KBM-7 (cell line): Measurements from ENCODE around the gene ELAVL2.

Source experiments
- DNase-seq: peaks from one replicate; pipeline ENCODE4 v3.0.0-alpha.2; 2015
- in situ Hi-C: fragments of 300-500 bp; cut with MboI; formaldehyde crosslinking; loops from 2 replicates; pipeline ENCODE4 v1.14.3; 2020; ENCODE audit warnings: low sequenced_read_pairs, low pct_unique_long_range_greater_than_20kb, mixed read lengths

ELAVL2 gene

DNA sequence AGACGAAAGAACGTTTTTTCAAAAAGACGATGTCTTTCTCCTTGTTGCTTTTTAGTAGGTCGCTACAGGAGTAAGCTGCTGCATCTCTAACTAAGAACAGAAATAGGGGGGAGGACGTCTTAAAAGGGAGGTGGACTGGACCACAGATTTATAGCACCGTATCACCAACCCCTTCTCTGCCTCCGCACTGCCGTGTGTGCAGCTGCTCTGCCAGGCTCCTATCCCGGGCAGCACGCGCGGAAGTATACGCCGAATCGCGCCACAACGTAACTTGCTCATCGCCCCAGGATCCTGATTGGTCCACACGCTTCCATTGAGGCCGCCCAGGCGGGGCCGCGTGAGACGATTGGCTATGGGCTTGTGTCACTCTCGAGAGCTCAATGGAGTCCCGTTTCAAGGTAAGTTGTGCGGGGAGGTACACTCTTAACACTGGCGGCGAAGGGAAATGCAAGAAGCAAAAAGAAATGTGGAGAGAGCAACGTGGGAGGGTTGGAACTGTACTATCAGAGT lies at the start of gene ELAVL2:
ELAVL2 (minus strand) TSS at position 121 of the 510 bp plus-strand sequence. CDS start 64,006 bp downstream, outside the sequence.
- in situ Hi-C loops, result no loop called here
- DNase-seq, result no peak

GRCh38 chr9:23858234-23858633 lies 32.2 kb upstream of the ELAVL2 start:
- DNase-seq, result no peak
- in situ Hi-C loops, result no loop called here

- no peak for DNase-seq
- in situ Hi-C loops, result no loop called here
Measured at GRCh38 chr9:23855873-23856604, 30.0 kb upstream of the ELAVL2 start.

DNA sequence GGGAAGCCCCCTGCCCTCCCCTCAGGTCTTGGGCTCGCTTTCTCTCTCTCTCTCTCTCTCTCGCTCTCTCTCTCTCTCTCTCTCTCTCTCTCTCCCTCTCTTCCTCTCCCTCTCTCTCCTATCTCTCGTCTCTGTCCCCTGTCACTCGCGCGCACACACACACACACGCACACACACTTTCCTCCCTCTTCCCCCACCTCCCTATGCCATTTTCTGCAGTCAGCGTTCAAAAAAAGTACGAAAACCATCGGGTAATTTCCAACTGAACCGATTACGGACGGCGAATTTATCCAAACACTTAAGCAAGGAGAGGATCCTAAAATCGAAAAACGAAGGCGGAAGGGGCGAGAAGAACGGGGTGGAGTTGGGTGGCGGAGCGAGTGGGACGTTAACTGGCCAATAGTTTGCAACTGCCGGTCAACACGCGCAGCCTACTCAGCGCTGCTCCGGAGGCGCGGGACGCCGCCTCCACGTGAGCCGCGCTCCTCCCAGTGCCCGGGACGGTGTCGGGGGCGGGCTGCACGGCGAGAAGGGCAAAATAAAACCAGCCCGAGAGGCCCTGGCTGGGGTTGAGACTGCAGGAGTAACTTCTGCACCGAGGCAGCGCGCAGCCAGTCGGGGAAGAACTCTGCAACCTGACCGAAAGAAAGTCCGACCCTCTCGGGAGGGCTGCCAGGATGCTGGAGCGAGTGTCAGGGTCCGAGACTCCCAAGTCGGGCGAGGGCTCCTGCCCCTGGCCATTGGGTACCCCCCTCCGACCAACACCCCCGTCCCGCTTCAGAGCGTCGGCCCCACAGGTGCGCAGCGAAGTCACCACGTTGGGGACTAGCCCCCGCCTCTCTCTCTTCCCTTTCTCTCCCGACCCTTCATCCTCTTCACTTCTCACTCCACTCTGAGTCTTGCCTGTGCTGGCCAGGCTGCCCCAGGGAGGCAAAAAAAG lies 24.9 kb upstream of the ELAVL2 start:
- DNase-seq, result no peak
- in situ Hi-C loops, result no loop called here

- no peak for DNase-seq
- in situ Hi-C loops, result no loop called here
Measured at GRCh38 chr9:23850242-23850689, 24.2 kb upstream of the ELAVL2 start.

DNA sequence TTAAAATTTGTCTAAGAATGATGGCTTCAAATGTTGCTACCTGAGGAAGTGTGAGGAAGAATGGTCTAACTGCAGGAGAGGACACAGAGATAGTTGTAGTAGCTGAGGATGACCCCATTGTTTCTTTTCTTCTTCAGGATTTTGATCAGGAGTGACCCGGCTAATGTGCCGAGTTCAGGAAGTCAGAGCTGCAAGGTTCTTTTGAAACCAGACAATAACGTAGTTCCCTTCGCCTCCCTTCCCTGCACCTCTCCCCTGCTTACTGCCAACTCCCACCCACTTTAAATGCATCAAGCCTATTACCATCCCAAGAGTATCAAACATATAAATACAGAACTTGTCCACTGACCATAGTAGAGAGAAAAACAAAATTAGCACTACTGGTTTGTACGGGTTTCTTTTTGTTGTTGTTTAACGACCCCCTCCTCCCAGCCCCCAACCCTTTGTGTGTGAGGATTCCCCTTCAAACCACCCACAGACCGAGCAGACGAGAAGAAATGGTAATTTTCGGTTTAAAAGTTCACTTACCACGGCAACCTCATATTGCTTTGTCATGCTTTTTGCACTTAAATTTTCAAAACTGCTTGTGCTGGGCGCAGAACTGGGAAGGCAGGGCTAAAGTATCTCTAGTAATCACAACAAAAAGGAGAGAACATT lies 23.5 kb upstream of the ELAVL2 start:
- no peak for DNase-seq
- in situ Hi-C loops, result no loop called here

- no peak for DNase-seq
Measured at GRCh38 chr9:23842565-23843129, 16.6 kb upstream of the ELAVL2 start.

GRCh38 chr9:23841304-23841703 lies 15.3 kb upstream of the ELAVL2 start:
- no peak for DNase-seq
- in situ Hi-C loops, result no loop called here

More at GRCh38 chr9:23842565-23843129, 16.6 kb upstream of the ELAVL2 start:
- in situ Hi-C loops, result no loop called here

GRCh38 chr9:23837038-23837437 lies 11.0 kb upstream of the ELAVL2 start:
- DNase-seq, result no peak
- in situ Hi-C loops, result no loop called here

GRCh38 chr9:23830929-23831730 lies 5.1 kb upstream of the ELAVL2 start:
- in situ Hi-C loops, result no loop called here
- no peak for DNase-seq

DNA sequence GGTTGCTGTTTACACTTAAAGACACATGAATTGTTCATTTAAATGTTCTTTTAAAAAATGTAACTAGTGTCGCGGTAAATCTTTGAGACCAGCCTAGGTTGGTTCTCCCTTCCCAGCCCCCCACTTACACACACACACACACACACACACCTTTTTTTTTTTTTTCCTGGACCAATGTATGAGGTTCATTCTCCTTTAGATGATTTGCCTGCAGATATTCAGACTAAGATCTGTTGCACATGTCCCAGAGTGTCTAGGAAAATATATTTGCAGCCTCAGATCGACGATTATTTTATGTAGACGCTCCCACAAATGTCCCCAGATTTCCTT lies 4.4 kb upstream of the ELAVL2 start:
- in situ Hi-C loops, result no loop called here
- DNase-seq, result no peak

DNA sequence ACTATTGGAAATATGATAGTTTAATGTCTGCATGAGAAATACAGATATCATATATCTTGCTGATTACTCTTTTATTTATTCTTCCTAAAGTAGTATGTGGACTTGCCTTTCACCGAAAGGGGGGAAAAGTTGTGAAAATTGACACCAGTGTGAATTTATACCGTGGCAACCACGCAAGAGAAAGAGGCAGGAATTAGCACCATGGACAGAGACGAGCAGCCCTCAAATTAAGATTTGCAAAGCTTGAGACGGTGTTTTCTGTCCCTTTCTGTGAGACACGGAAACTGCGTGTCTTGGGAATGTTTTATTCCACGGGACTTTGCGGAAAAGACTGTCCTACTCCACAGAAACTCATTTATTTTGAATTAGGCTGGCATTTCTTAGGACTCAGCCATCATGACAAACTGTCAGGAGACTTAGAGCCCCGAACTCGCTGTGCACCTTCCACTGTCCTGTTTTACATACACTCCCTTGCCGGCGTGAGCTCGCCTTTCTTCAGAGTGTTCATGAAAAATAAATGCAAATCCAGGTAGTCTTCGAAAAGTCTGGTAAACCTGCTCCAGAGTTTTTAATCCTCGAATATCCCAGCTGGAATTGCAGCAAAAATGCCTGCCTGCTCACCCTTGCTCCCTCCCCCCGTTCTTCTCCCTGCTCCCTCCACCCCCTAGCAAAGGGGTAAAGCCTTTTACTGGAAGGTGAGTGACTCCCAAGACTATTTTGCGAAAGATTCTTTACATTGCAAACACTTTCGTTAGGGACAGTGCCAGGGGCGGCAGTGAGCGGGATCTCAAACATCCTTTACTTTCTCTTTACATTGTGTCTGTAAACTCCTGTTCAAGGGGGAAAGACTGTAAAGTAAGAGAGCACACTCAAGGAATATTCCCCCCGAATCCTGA lies 3.8 kb upstream of the ELAVL2 start:
- in situ Hi-C loops, result no loop called here
- DNase-seq, result no peak

- in situ Hi-C loops, result no loop called here
- no peak for DNase-seq
Measured at GRCh38 chr9:23825700-23826099, 340 bp downstream of the ELAVL2 start.

DNA sequence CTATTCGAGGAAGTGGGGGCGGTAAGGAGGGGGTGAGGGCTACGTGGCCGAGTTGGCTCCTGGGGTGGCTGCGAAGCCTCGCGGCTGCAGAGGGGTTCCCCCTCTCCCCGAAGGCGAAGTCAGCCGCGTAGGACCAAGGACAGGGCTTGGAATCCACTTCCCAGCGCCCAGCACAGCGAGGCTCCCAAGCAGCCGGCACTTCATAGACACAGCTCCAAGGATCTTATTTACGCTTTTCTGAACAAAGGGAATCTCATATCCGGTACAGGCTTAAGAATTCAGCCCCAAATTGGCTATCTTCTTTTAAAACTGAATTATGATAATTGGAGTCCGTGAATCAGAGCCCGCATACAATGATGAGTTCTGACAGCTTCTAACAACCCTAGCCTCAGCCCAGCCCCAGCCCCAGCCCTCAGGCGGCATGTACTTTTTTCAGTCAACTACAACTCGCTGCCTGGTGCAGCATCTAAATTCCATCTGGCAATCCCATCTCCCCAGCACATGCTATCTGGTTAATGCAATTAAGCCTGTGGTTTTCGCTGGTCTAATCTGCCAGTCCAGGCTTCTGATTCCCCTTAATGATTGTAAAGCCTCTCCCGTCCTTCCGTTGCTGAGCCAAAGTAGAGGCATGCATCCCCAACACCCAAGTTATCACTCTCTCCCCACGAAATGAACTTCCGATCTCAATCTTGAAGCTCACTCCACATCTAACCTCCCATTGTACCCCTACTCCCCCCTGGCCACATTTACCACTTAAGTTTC lies 1.0 kb downstream of the ELAVL2 start:
- in situ Hi-C loops, result no loop called here
- DNase-seq, result no peak

DNA sequence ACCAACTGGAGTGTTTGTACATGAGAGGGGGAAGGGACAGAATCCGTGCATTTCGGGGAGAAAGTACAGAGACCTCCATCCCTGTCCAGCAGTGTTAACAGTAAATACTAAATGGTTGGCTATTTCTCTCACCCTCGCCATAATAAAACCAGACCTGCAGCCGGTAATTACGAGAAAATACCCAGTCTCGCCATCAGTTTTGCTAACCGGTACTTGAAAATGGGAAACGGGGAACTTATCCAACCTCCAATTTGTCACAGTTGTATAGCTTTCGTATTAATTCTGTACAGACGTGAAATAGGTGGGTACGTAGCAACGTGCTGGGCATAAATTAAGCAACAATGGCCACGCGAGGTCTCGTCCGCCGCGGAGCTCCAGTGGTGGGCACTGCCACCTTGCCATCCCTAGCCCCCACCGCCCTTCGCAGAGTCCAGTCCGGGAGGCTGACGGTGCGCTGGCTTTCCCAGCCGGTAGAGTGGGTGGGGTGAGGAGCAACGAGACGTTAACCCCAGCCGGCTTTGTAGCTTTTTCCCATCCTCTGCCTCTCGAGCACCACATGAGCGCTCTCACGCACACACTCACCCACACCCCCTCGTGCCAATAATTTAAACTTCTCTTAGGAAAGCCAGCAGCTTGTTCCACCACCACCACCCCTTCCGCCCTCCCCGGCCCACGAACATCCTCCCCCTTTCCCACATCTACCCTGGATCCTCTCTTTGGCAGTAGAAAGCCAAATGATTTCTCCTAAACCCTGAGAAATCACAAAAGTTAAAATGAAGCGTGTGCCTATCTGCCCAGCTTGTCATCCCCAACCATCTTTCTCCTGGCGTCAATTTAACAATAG lies 1.8 kb downstream of the ELAVL2 start:
- in situ Hi-C loops, result no loop called here
- DNase-seq, result no peak

- DNase-seq, result no peak
- in situ Hi-C loops, result no loop called here
Measured at GRCh38 chr9:23823269-23823668, 2.8 kb downstream of the ELAVL2 start.
